Mucosa of gallbladder (tissue), 1 donor: ENCODE measurements around the gene IFT22. TPM values are rescaled to one million over a fixed set of nuclear protein-coding genes. Genes with fewer than 3 reads are reported as not detected.
"Not testable (repeated sequence)": the region's sequence is repeated elsewhere in the genome, so short reads cannot be mapped to it uniquely, and the experiment has no call there.

Experiments
- DNase-seq: peaks from one replicate; pipeline ENCODE4 v3.0.0-alpha.2; 2020; ENCODE audit warnings: low spot score
- total RNA-seq: library from RNA; stranded (reverse); gene quantifications from one replicate; pipeline ENCODE4 v1.2.1, GENCODE V29; 2021
- donor health status: DM: no; HTN: no; CAD: no.

IFT22 gene
- 36.5 TPM for total RNA-seq

- DNase-seq: peak; percentile 93
These were observed at the start of gene IFT22 for GRCh38 chr7:101321491-101322401. Gene IFT22, minus strand, starts transcription at chr7:101321812. Its CDS starts 103 bp downstream, at chr7:101321709.

- no peak for DNase-seq
These were observed 49.2 kb upstream of the IFT22 start for GRCh38 chr7:101370836-101371235.

- DNase-seq: no peak
These were observed 47.0 kb upstream of the IFT22 start for GRCh38 chr7:101368422-101369165.

GRCh38 chr7:101367676-101368075, 46.1 kb upstream of the IFT22 start:
- no peak for DNase-seq

DNA sequence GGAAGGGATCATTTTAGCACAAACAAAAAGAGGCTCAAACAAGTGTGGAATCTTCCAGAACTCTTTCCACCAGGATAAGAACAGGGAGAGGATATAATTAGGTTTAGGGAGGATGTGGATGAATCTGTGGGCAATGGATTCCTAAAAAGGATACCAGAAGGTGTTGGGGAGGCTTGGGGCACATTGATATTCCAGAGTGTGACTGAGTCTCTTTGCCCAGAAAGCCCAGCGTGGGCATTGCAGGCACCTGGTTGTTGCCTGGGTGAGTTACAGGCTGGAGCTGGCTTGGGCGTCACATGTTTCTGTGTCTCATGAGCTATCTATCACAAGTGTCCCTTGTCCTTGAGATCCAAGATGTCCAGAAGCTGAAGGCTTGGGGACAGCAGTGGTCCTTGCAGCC, 44.3 kb upstream of the IFT22 start:
- DNase-seq: no peak

GRCh38 chr7:101363734-101364374, 42.2 kb upstream of the IFT22 start:
- DNase-seq: peak; percentile 48

DNA sequence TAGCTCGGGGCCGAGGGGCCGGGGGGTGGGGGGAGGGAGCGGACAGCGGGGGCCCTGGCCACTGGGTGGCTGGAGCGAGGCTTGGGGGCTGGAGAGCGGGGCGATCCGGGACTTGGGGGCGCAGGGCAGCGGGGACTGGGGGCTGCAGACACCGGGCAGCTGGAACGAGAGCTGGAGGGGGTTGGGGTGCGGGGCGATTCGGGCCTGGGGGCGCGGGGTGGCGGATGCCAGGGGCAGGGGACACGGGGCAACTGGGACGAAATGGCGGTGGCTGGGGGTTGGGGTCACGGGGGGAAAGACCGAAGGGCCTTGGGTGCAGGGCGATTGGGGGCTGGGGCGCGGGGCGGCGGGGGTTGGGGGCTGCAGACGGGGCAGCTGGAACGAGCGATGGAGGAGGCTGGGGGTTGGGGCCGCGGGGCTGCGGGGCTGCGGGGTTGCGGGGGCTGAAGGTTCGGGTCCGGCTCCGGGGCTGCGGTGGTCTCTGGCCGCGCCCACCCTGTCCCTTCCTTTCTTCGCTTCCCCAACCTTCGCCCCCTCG, 41.7 kb upstream of the IFT22 start:
- no peak for DNase-seq

GRCh38 chr7:101362334-101363195, 41.0 kb upstream of the IFT22 start, which contains the start of gene COL26A1:
Gene COL26A1, plus strand, starts transcription at chr7:101362875. Its CDS starts 158 bp downstream, at chr7:101363033.
- no peak for DNase-seq

- DNase-seq: no peak
These were observed 35.8 kb upstream of the IFT22 start for GRCh38 chr7:101357433-101357832.

DNA sequence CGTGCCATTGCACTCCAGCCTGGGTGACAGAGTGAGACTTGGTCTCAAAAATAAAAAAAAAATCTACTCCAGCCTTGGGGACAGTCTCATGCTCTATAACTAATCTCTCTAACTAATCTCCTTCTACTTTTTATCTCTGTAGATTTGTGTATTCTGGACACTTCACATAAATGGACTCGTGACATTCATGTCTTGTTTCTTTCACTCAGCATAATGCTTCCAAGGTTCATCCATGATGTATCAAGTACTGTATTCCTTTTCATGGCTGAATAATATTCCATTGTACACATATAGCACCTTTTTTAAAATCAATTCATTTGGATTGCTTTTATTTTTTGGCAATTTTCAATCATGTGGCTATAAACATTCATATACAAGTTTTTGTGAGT, 31.3 kb upstream of the IFT22 start:
- DNase-seq: no peak

GRCh38 chr7:101349300-101349699, 27.7 kb upstream of the IFT22 start:
- not testable (repeated sequence) for DNase-seq

DNA sequence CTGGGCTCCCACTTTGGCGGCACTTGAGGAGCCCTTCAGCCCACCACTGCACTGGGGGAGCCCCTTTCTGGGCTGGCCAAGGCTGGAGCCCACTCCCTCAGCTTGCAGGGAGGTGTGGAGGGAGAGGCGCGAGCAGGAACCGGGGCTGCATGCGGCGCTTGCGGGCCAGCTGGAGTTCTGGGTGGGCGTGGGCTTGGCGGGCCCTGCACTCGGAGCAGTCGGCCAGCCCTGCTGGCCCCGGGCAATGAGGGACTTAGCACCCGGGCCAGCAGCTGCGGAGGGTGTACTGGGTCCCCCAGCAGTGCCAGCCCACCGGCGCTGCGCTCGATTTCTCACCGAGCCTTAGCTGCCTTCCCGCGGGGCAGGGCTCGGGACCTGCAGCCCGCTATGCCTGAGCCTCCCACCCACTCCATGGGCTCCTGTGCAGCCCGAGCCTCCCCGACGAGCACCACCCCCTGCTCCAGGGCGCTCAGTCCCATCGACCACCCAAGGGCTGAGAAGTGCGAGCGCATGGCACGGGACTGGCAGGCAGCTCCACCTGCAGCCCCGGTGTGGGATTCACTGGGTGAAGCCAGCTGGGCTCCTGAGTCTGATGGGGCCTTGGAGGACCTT, 26.9 kb upstream of the IFT22 start:
- not testable (repeated sequence) for DNase-seq

GRCh38 chr7:101347477-101347876, 25.9 kb upstream of the IFT22 start:
- DNase-seq: no peak

DNA sequence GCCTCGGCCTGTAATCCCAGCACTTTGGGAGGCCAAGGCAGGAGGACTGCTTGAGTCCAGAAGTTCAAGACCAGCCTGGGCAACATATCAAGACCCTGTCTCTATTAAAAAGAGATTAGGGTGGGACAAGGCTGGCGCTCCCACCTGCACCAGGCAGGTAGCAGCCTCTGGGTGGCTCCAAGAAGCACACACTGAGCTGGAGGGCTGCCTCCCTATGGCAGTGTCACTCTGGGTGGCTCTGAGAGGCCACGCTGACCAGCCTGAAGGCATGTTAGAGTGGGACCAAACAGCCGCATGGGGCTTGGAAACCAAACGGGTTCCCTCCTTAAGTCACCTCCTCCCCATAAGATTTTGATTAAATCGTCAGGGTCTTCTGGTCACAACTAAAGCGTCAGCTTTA, 21.3 kb upstream of the IFT22 start:
- no peak for DNase-seq

DNA sequence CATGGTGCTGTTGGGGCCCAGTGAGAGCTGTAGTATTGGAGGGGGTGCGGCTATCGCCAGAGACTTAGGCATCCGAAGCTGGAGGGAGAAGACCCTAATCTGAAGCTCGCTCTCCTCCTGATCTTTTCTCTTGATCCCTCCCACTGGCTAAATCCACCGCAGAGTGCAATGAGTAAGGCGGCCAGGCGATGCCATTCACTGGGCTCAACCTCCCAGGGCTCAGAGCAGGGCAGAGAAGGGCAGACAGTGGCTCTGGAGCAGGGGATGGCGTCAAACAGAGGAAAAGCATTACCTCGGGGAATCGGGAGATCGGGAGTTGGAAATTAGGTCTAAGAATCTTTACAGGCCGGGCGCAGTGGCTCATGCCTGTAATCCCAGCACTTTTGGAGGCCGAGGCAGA, 18.8 kb upstream of the IFT22 start:
- DNase-seq: no peak

- DNase-seq: no peak
These were observed 12.3 kb upstream of the IFT22 start for GRCh38 chr7:101333912-101334311.

DNA sequence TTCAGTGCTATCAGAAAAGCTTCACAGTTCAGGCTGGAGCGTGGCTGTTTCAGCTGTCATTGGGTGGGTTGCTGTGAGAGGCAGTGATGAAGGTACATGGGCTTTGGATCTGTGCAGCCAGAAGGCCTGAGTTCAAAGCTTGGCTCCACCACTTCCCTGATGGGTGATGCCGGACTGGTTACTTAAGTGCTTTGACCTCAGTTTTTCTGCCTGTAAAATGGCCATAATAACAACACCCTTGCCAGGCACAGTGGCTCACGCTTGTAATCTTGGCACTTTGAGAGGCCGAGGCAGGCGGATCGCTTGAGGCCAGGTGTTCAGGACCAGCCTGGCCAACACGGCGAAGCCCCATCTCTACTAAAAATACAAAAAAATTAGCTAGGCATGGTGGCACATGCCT, 10.4 kb upstream of the IFT22 start:
- no peak for DNase-seq

DNA sequence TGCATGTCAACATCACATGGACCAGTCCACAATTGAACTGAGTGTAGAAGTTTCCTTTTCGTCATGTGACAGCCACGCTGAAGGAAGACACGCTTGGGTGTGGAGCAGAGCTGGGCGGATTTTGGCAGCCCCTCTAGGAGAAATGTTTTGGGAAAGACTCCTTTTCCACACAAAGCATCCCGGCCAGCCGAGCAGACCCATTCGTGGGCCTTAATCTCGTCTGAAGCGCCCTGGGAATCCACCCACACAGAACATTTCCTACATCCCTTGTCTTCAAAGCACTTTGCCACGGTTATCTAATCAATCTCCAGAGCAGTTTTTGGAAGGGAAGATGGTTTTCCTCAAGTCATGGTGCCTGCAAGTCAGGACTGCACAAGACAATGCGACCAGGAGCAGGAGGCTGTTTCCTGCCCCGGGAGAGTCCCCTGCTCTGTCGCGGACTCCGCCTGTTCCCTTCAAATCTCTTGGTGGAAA, 8.4 kb upstream of the IFT22 start:
- DNase-seq: no peak

DNA sequence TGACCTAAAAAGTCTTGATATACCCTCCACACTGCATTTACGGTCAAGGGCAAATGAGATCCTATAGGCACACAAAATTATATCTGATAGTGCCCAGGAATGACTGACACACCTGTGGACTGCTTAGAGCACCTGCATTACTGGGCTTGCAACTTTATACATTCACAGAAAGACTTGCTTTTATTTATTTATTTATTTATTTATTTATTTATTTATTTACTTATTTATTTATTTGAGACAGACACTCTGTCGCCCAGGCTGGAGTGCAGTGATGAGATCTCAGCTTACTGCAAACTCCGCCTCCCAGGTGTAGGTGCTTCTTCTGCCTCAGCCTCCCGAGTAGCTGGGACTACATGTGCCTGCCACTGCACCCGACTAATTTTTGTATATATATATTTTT, 6.5 kb upstream of the IFT22 start:
- DNase-seq: no peak

GRCh38 chr7:101319401-101319800, 2.2 kb downstream of the IFT22 start:
- DNase-seq: no peak
